SK-N-SH (cell line): Measurements from ENCODE around the gene CLCNKB. TPM values are rescaled to one million over a fixed set of nuclear protein-coding genes. Genes with fewer than 3 reads are reported as not detected.

Experiments used
- CTCF ChIA-PET: fragments of 300-600, 350-600 bp; formaldehyde crosslinking; extraction: SDS; loops from one replicate; lab custom pipeline; 2021; lab: Yijun Ruan, JAX
- POLR2A ChIA-PET: fragments of 350-600 bp; sonication (Branson Sonifier 250); formaldehyde crosslinking; extraction: SDS; loops from one replicate; lab custom pipeline; 2020; ENCODE audit warnings: antibody characterized with exemption, inconsistent platforms; lab: Yijun Ruan, JAX
- DNase-seq: peaks from one replicate; pipeline ENCODE4 v3.0.0; 2012
- H2AFZ ChIP-seq: fragments of 200-600 bp; sonication (generic); 2 replicates; pipeline ENCODE4 v1.8.1; 2016; ENCODE audit warnings: antibody characterized with exemption, mild to moderate bottlenecking, low read depth
- H3F3A ChIP-seq: fragments of 200-600 bp; sonication (generic); replicated peaks from 2 replicates; pipeline ENCODE3; 2016; ENCODE audit warnings: antibody characterized with exemption, mild to moderate bottlenecking; ENCODE audit not compliant: insufficient read depth
- H3K27ac ChIP-seq, 2 experiments: fragments of 200-500 bp in 1 of 2; fragments of 200-600 bp in 1 of 2; sonication (Bioruptor generic) in 1 of 2; sonication (generic), shearing (Covaris generic) in 1 of 2; 2 replicates each; pipeline versions ENCODE4 v1.5.1 to v1.6.1; 2014 to 2016; ENCODE audit warnings: low read depth in 2 of 2, inconsistent platforms in 1 of 2, low read length in 1 of 2, mild to moderate bottlenecking in 1 of 2, mixed read lengths in 1 of 2
- H3K27me3 ChIP-seq: fragments of 200-600 bp; sonication (generic), shearing (Covaris generic); 2 replicates; pipeline ENCODE4 v1.6.1; 2016; ENCODE audit warnings: mixed run types; ENCODE audit not compliant: insufficient read depth
- H3K36me3 ChIP-seq, 2 experiments: fragments of 200-500 bp in 1 of 2; fragments of 200-600 bp in 1 of 2; sonication (Bioruptor generic) in 1 of 2; sonication (generic) in 1 of 2; replicated peaks in 1 of 2; 2 replicates each; pipeline versions ENCODE3 to v1.5.1; 2014 to 2016; ENCODE audit warnings: low read length in 1 of 2, mild to moderate bottlenecking in 1 of 2; ENCODE audit not compliant: insufficient read depth in 2 of 2, control insufficient read depth in 1 of 2
- H3K4me1 ChIP-seq, 2 experiments: fragments of 200-500 bp in 1 of 2; fragments of 200-600 bp in 1 of 2; sonication (Bioruptor generic) in 1 of 2; sonication (generic), shearing (Covaris generic) in 1 of 2; 2 replicates each; pipeline versions ENCODE4 v1.5.1 to v1.6.1; 2014 to 2016; ENCODE audit warnings: low read depth in 1 of 2, low read length in 1 of 2, mixed run types in 1 of 2; ENCODE audit not compliant: insufficient read depth in 2 of 2, control insufficient read depth in 1 of 2
- H3K4me2 ChIP-seq: fragments of 200-600 bp; sonication (generic), shearing (Covaris generic); 2 replicates; pipeline ENCODE4 v1.6.1; 2017; ENCODE audit warnings: mixed run types
- H3K4me3 ChIP-seq, 2 experiments: fragments of 200-500 bp in 1 of 2; fragments of 200-600 bp in 1 of 2; sonication (Bioruptor generic) in 1 of 2; sonication (generic), shearing (Covaris generic) in 1 of 2; 2 replicates each; pipeline versions ENCODE4 v1.5.1 to v1.8.1; 2014 to 2016; ENCODE audit warnings: low read depth in 2 of 2, inconsistent platforms in 1 of 2, low read length in 1 of 2, mild to moderate bottlenecking in 1 of 2, mixed read lengths in 1 of 2, moderate library complexity in 1 of 2
- H3K79me2 ChIP-seq: fragments of 200-600 bp; sonication (generic); 2 replicates; pipeline ENCODE4 v1.8.1; 2017; ENCODE audit warnings: mild to moderate bottlenecking; ENCODE audit not compliant: insufficient read depth
- H3K9ac ChIP-seq: fragments of 200-600 bp; sonication (generic); 2 replicates; pipeline ENCODE4 v1.6.1; 2017; ENCODE audit warnings: mixed run types
- H3K9me2 ChIP-seq: fragments of 200-600 bp; sonication (generic); 2 replicates; pipeline ENCODE4 v1.6.1; 2017; ENCODE audit warnings: mixed run types
- H3K9me3 ChIP-seq: fragments of 200-600 bp; sonication (generic); 2 replicates; pipeline ENCODE4 v1.6.1; 2017; ENCODE audit warnings: mixed run types, mild to moderate bottlenecking, moderate library complexity
- H4K20me1 ChIP-seq: fragments of 200-600 bp; sonication (generic); 2 replicates; pipeline ENCODE4 v1.6.1; 2017; ENCODE audit warnings: mild to moderate bottlenecking, mixed run types; ENCODE audit not compliant: insufficient read depth
- CHD2 ChIP-seq: fragments of 150-350 bp; IDR thresholded peaks from 2 replicates; pipeline ENCODE4 v1.6.1; 2018; ENCODE audit warnings: low read length; ENCODE audit not compliant: partially characterized antibody
- ELF1 ChIP-seq: IDR thresholded peaks from 2 replicates; pipeline ENCODE4 v1.4.0; 2012
- EP300 ChIP-seq, 2 experiments: IDR thresholded peaks; 2 replicates each; pipeline versions ENCODE4 v1.4.0 to v1.6.1; 2012; ENCODE audit warnings: borderline replicate concordance in 1 of 2, low read depth in 1 of 2, low read length in 1 of 2
- EZH2phosphoT487 ChIP-seq: fragments of 200-600 bp; sonication (generic); IDR thresholded peaks from 2 replicates; pipeline ENCODE4 v1.6.1; 2017; ENCODE audit warnings: low read depth, mixed run types, mild to moderate bottlenecking, antibody characterized with exemption, moderate library complexity, borderline replicate concordance
- MEF2A ChIP-seq: IDR thresholded peaks from 2 replicates; pipeline ENCODE4 v1.4.0; 2012; ENCODE audit warnings: low read depth, borderline replicate concordance
- MXI1 ChIP-seq: IDR thresholded peaks from 2 replicates; pipeline ENCODE4 v1.6.1; 2012; ENCODE audit warnings: mild to moderate bottlenecking, low read depth, low read length, improper control_type of control experiment
- NFIC ChIP-seq: IDR thresholded peaks from 2 replicates; pipeline ENCODE4 v1.4.0; 2012; ENCODE audit warnings: borderline replicate concordance
- RCOR1 ChIP-seq: fragments of 150-350 bp; IDR thresholded peaks from 2 replicates; pipeline ENCODE4 v1.6.1; 2017; ENCODE audit warnings: antibody characterized with exemption, low read length
- RFX5 ChIP-seq: IDR thresholded peaks from 2 replicates; pipeline ENCODE4 v1.6.1; 2012; ENCODE audit warnings: mild to moderate bottlenecking, improper control_type of control experiment, low read length
- RXRA ChIP-seq: IDR thresholded peaks from 2 replicates; pipeline ENCODE4 v1.4.0; 2012; ENCODE audit warnings: low read depth, mild to moderate bottlenecking, borderline replicate concordance
- SMC3 ChIP-seq: IDR thresholded peaks from 2 replicates; pipeline ENCODE4 v1.6.1; 2012; ENCODE audit warnings: low read depth, low read length, improper control_type of control experiment
- TAF1 ChIP-seq: IDR thresholded peaks from 2 replicates; pipeline ENCODE4 v1.6.1; 2012; ENCODE audit warnings: low read depth, mild to moderate bottlenecking, low read length, moderate library complexity, borderline replicate concordance
- TCF12 ChIP-seq: IDR thresholded peaks from 2 replicates; pipeline ENCODE4 v1.4.0; 2012
- TEAD4 ChIP-seq: IDR thresholded peaks from 2 replicates; pipeline ENCODE4 v1.4.0; 2012; ENCODE audit warnings: mild to moderate bottlenecking, borderline replicate concordance; ENCODE audit not compliant: insufficient read depth
- WGBS: methylation state at CpG from one replicate; pipeline ENCODE4 v1.1.6; 2017; ENCODE audit warnings: low lambda C conversion rate; 5-methylcytosine and 5-hydroxymethylcytosine counted together
- polyA plus RNA-seq, 3 experiments: library from polyadenylated mRNA; depleted of rRNA; stranded (reverse); fragments of >200 nt; gene quantifications; 2 replicates each; pipeline ENCODE4 v1.2.3, GENCODE V29; 2012
- TF ChIP-seq, protein P1 (sequence below): fragments of 150-350 bp; IDR thresholded peaks from 2 replicates; pipeline ENCODE4 v1.6.1; 2017; ENCODE audit warnings: antibody characterized with exemption, low read length, low read depth, borderline replicate concordance
- TF ChIP-seq, protein P2 (sequence below): fragments of 200-600 bp; sonication (generic); IDR thresholded peaks from 2 replicates; pipeline ENCODE4 v1.6.1; 2017; ENCODE audit warnings: antibody characterized with exemption, mild to moderate bottlenecking, moderate library complexity
- TF ChIP-seq, protein P3 (sequence below): fragments of 150-350 bp; IDR thresholded peaks from 2 replicates; pipeline ENCODE4 v1.6.1; 2016; ENCODE audit warnings: mild to moderate bottlenecking, low read depth, low read length
- TF ChIP-seq, protein P4 (sequence below): IDR thresholded peaks from 2 replicates; pipeline ENCODE4 v1.4.0; 2012; ENCODE audit warnings: low read depth
- TF ChIP-seq, protein P5 (sequence below): IDR thresholded peaks from 2 replicates; pipeline ENCODE4 v1.4.0; 2012; ENCODE audit warnings: low read depth, borderline replicate concordance

CLCNKB gene
- polyA plus RNA-seq, 1 of the 3 experiments (the other 2 are of a cell fraction): 0.41 TPM

DNA sequence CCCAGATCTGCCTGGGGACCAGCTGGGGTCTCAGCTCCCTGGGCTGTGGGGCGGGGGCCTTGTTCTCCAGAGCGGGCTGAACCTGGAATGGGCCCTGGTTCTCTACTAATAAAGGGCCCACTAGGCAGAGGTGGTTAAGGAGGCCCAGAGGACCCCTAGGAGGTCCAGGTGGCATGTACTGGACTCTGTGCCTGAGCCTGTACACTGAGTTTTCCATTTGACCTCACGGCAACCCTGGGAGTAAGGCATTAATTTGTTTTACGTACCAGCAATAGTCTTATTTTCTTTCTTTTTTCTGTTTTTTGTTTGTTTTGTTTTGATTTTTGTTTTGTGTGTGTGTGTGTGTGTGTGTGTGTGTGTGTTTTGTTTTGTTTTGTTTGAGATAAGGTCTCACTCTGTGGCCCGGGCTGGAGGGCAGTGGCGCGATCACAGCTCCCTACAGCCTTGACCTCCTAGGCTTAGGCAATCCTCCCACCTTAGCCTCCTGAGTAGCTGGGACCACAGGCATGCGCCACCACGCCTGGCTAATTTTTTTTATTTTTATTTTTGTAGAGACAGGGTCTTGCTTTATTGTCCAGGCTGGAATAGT lies 49.4 kb downstream of the CLCNKB start:
- TF ChIP-seq, protein P1, sequence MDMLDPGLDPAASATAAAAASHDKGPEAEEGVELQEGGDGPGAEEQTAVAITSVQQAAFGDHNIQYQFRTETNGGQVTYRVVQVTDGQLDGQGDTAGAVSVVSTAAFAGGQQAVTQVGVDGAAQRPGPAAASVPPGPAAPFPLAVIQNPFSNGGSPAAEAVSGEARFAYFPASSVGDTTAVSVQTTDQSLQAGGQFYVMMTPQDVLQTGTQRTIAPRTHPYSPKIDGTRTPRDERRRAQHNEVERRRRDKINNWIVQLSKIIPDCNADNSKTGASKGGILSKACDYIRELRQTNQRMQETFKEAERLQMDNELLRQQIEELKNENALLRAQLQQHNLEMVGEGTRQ: no peak
- TF ChIP-seq, protein P2, sequence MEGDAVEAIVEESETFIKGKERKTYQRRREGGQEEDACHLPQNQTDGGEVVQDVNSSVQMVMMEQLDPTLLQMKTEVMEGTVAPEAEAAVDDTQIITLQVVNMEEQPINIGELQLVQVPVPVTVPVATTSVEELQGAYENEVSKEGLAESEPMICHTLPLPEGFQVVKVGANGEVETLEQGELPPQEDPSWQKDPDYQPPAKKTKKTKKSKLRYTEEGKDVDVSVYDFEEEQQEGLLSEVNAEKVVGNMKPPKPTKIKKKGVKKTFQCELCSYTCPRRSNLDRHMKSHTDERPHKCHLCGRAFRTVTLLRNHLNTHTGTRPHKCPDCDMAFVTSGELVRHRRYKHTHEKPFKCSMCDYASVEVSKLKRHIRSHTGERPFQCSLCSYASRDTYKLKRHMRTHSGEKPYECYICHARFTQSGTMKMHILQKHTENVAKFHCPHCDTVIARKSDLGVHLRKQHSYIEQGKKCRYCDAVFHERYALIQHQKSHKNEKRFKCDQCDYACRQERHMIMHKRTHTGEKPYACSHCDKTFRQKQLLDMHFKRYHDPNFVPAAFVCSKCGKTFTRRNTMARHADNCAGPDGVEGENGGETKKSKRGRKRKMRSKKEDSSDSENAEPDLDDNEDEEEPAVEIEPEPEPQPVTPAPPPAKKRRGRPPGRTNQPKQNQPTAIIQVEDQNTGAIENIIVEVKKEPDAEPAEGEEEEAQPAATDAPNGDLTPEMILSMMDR: no peak
- TF ChIP-seq CHD2 (no peak), SMC3 (no peak), MEF2A (no peak), RFX5 (no peak), EP300 (IDR thresholded peaks at IDR 0.05; ENCODE audit: borderline replicate concordance in 1 of 2, low read depth in 1 of 2, low read length in 1 of 2) (no peak), TEAD4 (no peak)
- TF ChIP-seq, protein P3, sequence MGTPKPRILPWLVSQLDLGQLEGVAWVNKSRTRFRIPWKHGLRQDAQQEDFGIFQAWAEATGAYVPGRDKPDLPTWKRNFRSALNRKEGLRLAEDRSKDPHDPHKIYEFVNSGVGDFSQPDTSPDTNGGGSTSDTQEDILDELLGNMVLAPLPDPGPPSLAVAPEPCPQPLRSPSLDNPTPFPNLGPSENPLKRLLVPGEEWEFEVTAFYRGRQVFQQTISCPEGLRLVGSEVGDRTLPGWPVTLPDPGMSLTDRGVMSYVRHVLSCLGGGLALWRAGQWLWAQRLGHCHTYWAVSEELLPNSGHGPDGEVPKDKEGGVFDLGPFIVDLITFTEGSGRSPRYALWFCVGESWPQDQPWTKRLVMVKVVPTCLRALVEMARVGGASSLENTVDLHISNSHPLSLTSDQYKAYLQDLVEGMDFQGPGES: no peak
- ChIA-PET POLR2A (no interaction called here), CTCF (interaction anchor here (1.0 to 3.5 kb wide), 5 partner anchors 11 to 19 kb away, joined by 4 to 22 read pairs (median 4); partner anchors contain the start of gene FAM131C)

DNA sequence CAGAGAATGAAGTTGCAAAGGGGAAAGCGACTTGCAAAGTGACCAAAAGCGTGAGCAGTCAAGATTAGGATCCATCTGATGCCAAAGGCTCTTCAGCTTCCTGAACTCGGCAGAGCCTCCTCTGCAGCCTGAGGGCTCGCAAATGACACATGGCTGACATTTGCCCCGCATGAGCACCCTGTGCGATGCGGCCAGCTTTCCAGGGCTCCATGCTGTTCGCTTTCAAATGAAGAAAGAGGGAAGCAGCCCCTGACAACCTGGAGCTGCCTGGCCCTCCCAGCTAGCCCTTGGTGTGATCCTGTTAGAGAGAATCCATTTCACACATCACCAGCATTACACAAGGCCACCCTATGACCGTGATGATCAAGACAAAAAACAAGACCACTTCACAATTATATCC lies 50.0 kb downstream of the CLCNKB start:
- POLR2A ChIA-PET: interaction anchor here (0.5 kb wide), 1 partner anchor 346 kb away, joined by 5 read pairs; no protein-coding TSS in a partner anchor
- TF ChIP-seq NFIC (no peak), MXI1 (no peak), TAF1 (no peak), RFX5 (no peak), TCF12 (no peak), MEF2A (no peak), ELF1 (no peak), EZH2phosphoT487 (no peak), RCOR1 (no peak), RXRA (no peak)
- TF ChIP-seq, protein P4, sequence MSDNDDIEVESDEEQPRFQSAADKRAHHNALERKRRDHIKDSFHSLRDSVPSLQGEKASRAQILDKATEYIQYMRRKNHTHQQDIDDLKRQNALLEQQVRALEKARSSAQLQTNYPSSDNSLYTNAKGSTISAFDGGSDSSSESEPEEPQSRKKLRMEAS: no peak
- TF ChIP-seq, protein P5, sequence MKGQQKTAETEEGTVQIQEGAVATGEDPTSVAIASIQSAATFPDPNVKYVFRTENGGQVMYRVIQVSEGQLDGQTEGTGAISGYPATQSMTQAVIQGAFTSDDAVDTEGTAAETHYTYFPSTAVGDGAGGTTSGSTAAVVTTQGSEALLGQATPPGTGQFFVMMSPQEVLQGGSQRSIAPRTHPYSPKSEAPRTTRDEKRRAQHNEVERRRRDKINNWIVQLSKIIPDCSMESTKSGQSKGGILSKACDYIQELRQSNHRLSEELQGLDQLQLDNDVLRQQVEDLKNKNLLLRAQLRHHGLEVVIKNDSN: no peak
- TF ChIP-seq, protein P3: no peak

More for the DNA sequence above, 49.4 kb downstream of the CLCNKB start:
- 91% methylated on average over 7 of the region's 9 CpGs for WGBS
- Histone ChIP-seq H3K4me3 (no peak overlapping the region), H3K9me2 (no peaks in the 10 kb centered on the region), H3K27ac (no peak overlapping the region), H3K27me3 (no peaks in the 10 kb centered on the region), H3K4me2 (no peak overlapping the region), H3K9ac (no peak overlapping the region), H4K20me1 (no peaks in the 10 kb centered on the region), H3F3A (no peaks in the 10 kb centered on the region), H3K36me3 (no peaks in the 10 kb centered on the region), H2AFZ (no peak overlapping the region), H3K9me3 (no peaks in the 10 kb centered on the region), H3K4me1 (peaks cover 0 to 3% of the 10 kb centered on the region in 2 experiments; a peak in 1 of 4 replicates), H3K79me2 (no peaks in the 10 kb centered on the region)
- no peak for DNase-seq

More for the DNA sequence above, 50.0 kb downstream of the CLCNKB start:
- Histone ChIP-seq H3K9me3 (no peaks in the 10 kb centered on the region), H3K4me1 (peaks cover 0 to 3% of the 10 kb centered on the region in 2 experiments; a peak in 1 of 4 replicates), H3K4me3 (no peak overlapping the region), H3K4me2 (no peak overlapping the region), H3K27me3 (no peaks in the 10 kb centered on the region), H3K36me3 (no peaks in the 10 kb centered on the region), H2AFZ (no peak overlapping the region), H3K9ac (no peak overlapping the region), H4K20me1 (no peaks in the 10 kb centered on the region), H3K79me2 (no peaks in the 10 kb centered on the region), H3F3A (no peaks in the 10 kb centered on the region), H3K9me2 (no peaks in the 10 kb centered on the region), H3K27ac (no peak overlapping the region)
- peak; percentile 60 for DNase-seq
- 77% methylated on average over 9 of the region's 9 CpGs for WGBS
- CTCF ChIA-PET: interaction anchor here (0.7 to 3.5 kb wide), 7 partner anchors 11 to 106 kb away, joined by 3 to 22 read pairs (median 4); partner anchors contain the start of gene FAM131C
